NCI-H82 treated with DMSO at 0.1 percent for 48 hours (cell line): ENCODE data around the gene ASPSCR1.

Experiments
- DNase-seq: peaks from one replicate; lab custom pipeline; 2025; ENCODE audit not compliant: unreplicated experiment; lab: John Stamatoyannopoulos, UW

The ASPSCR1 gene

DNA sequence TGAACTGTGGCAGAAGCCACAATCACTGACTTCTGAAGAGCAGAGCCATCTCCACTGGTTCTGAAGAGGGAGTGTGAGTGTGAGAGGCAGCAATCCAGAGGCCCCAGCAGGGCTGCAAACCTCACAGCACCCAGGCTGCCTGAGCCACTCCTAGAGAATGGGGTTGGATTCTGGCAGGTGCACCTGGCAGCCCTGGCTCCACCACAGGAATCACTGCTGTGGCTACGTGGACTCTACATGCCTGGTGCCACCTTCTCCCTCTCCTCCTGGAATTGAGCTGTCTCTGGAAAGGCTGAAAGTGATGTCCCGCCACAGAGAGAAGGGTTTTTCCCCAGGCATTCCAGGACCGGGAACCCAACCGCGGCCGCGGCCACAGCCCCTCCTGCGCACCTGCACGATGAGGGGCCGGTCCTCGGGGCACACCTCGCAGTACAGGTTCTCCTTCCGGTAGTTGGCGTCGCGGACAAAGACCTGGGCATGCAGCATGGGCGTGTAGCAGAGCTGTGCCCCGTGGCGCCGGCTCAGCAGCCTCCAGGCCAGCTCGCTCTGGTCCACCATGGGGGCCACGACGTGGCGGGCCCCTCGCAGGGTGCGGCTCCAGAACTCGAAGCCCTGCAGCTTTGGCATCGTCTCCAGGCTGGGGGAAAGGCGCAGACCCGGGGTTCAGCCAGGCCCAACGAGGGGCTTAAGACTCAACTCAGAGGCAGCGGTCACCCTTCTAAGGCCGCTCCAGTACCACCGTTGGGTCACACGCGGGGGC, 87.2 kb downstream of the ASPSCR1 start:
- DNase-seq: no peak

DNA sequence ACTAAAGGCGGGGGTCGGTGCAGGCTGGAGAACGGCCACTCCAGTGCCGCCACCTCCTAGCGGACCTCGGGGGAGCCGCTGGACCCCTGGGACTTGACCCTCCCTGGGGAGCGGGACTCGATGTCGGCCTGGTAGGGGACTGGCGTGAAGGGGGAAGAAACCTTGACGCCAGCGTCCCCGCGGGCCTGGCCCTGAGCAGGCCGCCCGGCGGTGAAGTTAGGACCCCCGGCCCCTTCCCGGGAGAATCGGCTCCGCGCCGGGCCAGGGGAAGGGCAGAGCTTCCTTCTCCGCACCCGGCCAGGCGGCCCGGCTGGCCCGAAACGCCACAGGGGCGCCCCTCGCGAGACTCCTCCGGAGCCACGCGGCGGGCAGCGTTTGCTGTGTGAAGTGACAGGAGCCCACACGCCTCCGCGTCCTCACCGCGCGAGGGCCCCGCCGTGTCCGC, 87.8 kb downstream of the ASPSCR1 start:
- DNase-seq: no peak

DNA sequence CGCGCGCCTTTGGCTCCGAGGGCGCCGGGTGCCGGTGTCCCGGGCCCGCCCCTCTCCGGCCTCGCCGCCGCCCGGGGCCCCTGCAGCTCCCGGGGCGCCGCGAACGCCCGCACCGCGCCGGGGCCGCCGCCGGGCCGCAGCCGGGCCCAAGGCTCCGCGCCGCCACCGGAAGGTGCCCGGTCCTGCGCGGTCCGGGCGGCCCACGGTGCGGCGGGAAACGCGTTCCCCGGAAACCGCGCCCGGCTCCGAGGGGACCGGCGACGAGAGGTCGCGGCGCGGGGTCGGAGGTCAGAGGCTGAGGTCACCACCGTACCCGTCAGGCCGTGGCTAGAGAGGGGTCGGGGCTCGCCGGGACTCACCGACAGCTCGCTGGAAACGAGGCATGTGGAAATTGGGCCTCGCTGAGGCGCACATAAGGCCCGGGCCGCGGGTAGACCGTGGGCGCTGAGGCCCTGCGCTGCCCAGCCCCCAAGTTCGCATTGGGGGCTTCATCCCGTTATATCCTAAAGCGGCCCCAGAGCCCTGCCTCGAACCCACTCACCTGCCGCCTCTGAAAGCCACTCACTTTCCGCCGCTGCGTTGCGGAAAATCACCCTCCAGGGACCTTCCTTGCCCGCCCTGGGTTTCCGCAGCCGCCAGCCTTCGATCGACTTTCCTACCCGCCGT, 88.3 kb downstream of the ASPSCR1 start, which contains the start of gene DUS1L:
DUS1L (minus strand) TSS at position 167 of the 666 bp plus-strand sequence. CDS start 745 bp downstream, outside the sequence.
- DNase-seq: no peak
